ENCODE data around the gene CDIPT.
"Not testable (repeated sequence)": the region's sequence is repeated elsewhere in the genome, so short reads cannot be mapped to it uniquely, and the experiment has no call there.

CDIPT gene

DNA sequence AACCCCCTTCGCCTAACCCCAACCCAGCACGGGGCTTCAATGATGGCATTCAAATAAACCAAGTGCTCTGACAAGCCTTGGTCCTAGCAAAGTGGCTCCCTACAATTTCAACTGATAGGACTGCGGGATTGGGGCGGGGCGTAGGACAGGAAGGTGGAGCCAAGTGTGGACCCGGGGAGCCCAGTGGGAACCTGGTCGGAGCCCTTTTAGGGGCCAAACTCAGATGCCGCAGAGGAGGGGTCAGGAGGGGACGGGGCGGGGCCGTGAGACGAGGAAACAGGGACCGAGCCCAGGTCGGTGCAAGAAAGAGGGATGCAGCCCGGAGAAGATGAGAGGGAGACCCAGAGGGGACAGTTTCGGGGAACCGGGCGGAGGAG lies 13.2 kb upstream of the CDIPT start:
- H3K4me3 ChIP-seq (ENCODE audit: low read length in 2 of 2) = no peak overlapping the region
- no peak overlapping the region for H3K9ac ChIP-seq (ENCODE audit: low read length in 2 of 2)
- H3K27me3 ChIP-seq (ENCODE audit: control insufficient read depth in 1 of 2, insufficient read depth in 2 of 2, low read length in 2 of 2) = peaks cover 24 to 25% of the 10 kb centered on the region in 2 donors
- H3K9me3 ChIP-seq (ENCODE audit: control insufficient read depth in 2 of 2, low read length in 2 of 2) = no peaks in the 10 kb centered on the region
- H3K27ac ChIP-seq (ENCODE audit: low read length) = no peak overlapping the region
- peaks cover 3% of the 10 kb centered on the region for H3K4me1 ChIP-seq (ENCODE audit: control insufficient read depth, insufficient read depth, low read length)
- H3K36me3 ChIP-seq (ENCODE audit: control insufficient read depth in 2 of 2, insufficient read depth in 2 of 2, low read length in 2 of 2) = no peaks in the 10 kb centered on the region

DNA sequence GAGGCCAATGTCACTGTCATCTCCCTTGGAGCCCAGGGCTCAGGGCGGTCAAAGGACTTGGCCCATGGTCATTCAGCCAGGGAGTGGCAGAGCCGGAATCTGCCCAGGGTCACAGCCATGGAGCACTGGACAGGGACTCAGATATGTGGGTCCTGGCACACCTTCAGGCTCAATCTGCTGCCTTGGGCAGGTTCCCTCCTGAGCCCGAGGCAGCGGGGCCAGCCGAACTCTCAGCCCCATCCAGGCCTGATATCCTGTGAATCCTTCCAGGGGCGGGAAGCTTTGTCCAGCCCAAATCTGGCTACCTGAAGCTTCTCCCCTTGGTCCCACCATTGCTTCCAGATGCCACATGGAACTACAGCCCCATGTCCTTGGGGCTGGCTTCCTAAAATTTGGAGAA lies 12.2 kb upstream of the CDIPT start:
- Histone ChIP-seq H3K9me3 (ENCODE audit: control insufficient read depth in 2 of 2, low read length in 2 of 2) (no peaks in the 10 kb centered on the region), H3K36me3 (ENCODE audit: control insufficient read depth in 2 of 2, insufficient read depth in 2 of 2, low read length in 2 of 2) (no peaks in the 10 kb centered on the region), H3K4me1 (ENCODE audit: control insufficient read depth, insufficient read depth, low read length) (peaks cover 3% of the 10 kb centered on the region), H3K9ac (ENCODE audit: low read length in 2 of 2) (no peak overlapping the region), H3K27me3 (ENCODE audit: control insufficient read depth in 1 of 2, insufficient read depth in 2 of 2, low read length in 2 of 2) (peaks cover 24 to 25% of the 10 kb centered on the region in 2 donors), H3K4me3 (ENCODE audit: low read length in 2 of 2) (no peak overlapping the region), H3K27ac (ENCODE audit: low read length) (no peak overlapping the region)

DNA sequence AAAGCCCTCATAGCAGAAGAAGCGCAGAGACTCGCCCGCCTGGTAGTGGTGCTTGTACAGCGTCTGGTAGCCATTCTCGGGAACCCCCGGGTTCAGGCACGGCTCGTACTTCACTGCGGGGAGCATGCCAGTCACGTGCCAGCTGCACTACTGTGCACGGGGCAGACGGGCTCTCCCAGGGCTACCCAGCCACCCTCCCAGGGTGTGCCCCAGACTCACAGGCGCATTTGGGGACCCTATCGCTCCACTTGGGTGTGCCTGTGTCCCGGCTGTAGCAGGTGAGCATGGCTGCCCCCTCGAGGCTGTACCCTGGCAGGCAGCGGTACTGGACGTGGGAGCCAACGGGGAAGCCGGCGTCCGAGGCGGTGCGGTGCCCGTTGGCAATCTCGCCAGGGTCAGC lies 10.3 kb upstream of the CDIPT start:
- Histone ChIP-seq H3K4me3 (ENCODE audit: low read length in 2 of 2) (no peak overlapping the region), H3K27me3 (ENCODE audit: control insufficient read depth in 1 of 2, insufficient read depth in 2 of 2, low read length in 2 of 2) (peaks cover 22 to 24% of the 10 kb centered on the region in 2 donors), H3K9ac (ENCODE audit: low read length in 2 of 2) (no peak overlapping the region), H3K27ac (ENCODE audit: low read length) (no peak overlapping the region), H3K36me3 (ENCODE audit: control insufficient read depth in 2 of 2, insufficient read depth in 2 of 2, low read length in 2 of 2) (no peaks in the 10 kb centered on the region), H3K4me1 (ENCODE audit: control insufficient read depth, insufficient read depth, low read length) (peaks cover 3% of the 10 kb centered on the region), H3K9me3 (ENCODE audit: control insufficient read depth in 2 of 2, low read length in 2 of 2) (no peaks in the 10 kb centered on the region)

DNA sequence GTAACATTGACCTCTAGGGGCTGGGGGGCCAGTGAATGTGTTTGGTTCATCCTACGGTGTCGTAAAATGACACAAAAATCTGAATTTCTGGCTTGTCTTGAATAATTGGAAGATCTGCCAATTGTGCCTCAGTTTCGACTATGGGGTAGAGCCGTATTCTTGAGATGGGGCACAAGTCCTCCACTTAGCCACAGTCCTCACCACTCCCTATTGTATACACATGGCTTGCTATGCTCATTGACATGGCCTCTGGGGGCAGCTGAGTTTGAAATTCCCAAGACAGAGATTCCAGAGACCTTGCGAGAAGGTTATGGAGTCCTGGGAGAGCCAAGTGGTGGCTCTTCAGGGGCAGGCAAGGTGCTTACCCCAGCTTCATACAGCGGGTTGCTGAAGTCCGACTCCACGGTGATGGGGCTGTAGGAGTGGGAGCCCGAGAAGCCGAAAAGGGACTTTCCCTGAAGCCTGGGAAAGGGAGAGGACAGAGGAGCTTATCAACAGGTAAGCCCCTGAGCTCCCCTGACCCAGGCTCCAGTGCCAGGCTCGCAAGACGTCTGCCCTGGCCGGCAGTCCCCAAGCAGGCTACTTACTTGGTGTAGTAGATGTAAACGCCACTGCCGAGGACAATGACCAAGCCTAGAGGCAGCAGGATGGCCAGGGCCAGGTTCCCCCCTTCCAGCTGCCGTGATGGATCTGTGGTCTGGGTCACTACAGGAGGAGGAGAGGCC lies 9.0 kb upstream of the CDIPT start:
- Histone ChIP-seq H3K27ac (ENCODE audit: low read length) (no peak overlapping the region), H3K36me3 (ENCODE audit: control insufficient read depth in 2 of 2, insufficient read depth in 2 of 2, low read length in 2 of 2) (no peaks in the 10 kb centered on the region), H3K27me3 (ENCODE audit: control insufficient read depth in 1 of 2, insufficient read depth in 2 of 2, low read length in 2 of 2) (peaks cover 11 to 12% of the 10 kb centered on the region in 2 donors), H3K4me3 (ENCODE audit: low read length in 2 of 2) (no peak overlapping the region), H3K9me3 (ENCODE audit: control insufficient read depth in 2 of 2, low read length in 2 of 2) (no peaks in the 10 kb centered on the region), H3K9ac (ENCODE audit: low read length in 2 of 2) (no peak overlapping the region), H3K4me1 (ENCODE audit: control insufficient read depth, insufficient read depth, low read length) (peaks cover 3% of the 10 kb centered on the region)

DNA sequence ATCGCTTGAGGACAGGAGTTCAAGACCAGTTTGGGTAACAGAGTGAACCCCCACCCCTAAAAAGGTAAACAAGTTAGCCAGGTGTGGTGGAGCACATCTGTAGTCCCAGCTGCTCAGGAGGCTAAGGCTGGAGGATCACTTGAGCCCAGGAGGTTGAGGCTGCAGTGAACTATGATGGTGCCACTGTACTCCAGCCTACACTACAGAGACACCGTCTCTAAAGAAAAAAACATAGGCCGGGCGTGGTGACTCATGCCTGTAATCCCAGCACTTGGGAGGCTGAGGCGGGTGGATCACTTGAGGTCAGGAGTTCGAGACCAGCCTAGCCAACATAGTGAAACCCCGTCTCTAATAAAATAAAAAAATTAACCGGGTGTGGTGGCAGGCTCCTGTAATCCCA lies 6.0 kb upstream of the CDIPT start:
- not testable (repeated sequence) for H3K36me3 ChIP-seq (ENCODE audit: control insufficient read depth in 2 of 2, insufficient read depth in 2 of 2, low read length in 2 of 2); H3K4me3 ChIP-seq (ENCODE audit: low read length in 2 of 2); H3K9ac ChIP-seq (ENCODE audit: low read length in 2 of 2); H3K27me3 ChIP-seq (ENCODE audit: control insufficient read depth in 1 of 2, insufficient read depth in 2 of 2, low read length in 2 of 2); H3K4me1 ChIP-seq (ENCODE audit: control insufficient read depth, insufficient read depth, low read length); H3K9me3 ChIP-seq (ENCODE audit: control insufficient read depth in 2 of 2, low read length in 2 of 2); H3K27ac ChIP-seq (ENCODE audit: low read length)

- no peaks in the 10 kb centered on the region for H3K36me3 ChIP-seq (ENCODE audit: control insufficient read depth in 2 of 2, insufficient read depth in 2 of 2, low read length in 2 of 2)
- H3K9ac ChIP-seq (ENCODE audit: low read length in 2 of 2) = no peak overlapping the region
These were observed 5.5 kb upstream of the CDIPT start for GRCh38 chr16:29868396-29869009.

DNA sequence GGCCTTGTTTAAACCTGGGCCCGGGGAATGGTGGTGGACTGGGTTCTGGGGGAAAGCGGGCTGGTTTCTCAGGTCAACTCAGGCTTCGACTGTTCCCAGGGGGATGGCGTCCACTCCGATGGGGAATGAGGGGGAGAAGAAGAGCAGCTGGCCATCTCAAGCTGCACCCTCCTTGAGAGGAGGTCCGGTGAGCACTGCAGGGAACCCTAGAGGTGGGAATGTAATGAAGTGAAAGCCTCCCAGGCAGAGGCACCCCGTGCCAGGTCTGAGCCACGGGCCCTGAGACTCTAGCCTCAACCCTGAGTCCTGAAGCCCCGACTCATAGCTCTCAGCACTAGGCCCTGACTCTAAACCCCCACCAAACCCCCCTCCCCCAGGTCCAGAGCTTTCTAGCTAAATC lies 1.2 kb upstream of the CDIPT start:
- no peak overlapping the region for H3K27ac ChIP-seq (ENCODE audit: low read length)
- no peaks in the 10 kb centered on the region for H3K27me3 ChIP-seq (ENCODE audit: control insufficient read depth in 1 of 2, insufficient read depth in 2 of 2, low read length in 2 of 2)
- peaks cover 17% of the 10 kb centered on the region for H3K4me1 ChIP-seq (ENCODE audit: control insufficient read depth, insufficient read depth, low read length)
- H3K4me3 ChIP-seq (ENCODE audit: low read length in 2 of 2) = no peak overlapping the region
- no peak overlapping the region for H3K9ac ChIP-seq (ENCODE audit: low read length in 2 of 2)
- H3K36me3 ChIP-seq (ENCODE audit: control insufficient read depth in 2 of 2, insufficient read depth in 2 of 2, low read length in 2 of 2) = peaks cover 9 to 15% of the 10 kb centered on the region in 2 donors
- H3K9me3 ChIP-seq (ENCODE audit: control insufficient read depth in 2 of 2, low read length in 2 of 2) = no peaks in the 10 kb centered on the region

More at GRCh38 chr16:29868396-29869009, 5.5 kb upstream of the CDIPT start:
- H3K4me1 ChIP-seq (ENCODE audit: control insufficient read depth, insufficient read depth, low read length) = peaks cover 3% of the 10 kb centered on the region
- no peaks in the 10 kb centered on the region for H3K9me3 ChIP-seq (ENCODE audit: control insufficient read depth in 2 of 2, low read length in 2 of 2)
- no peak overlapping the region for H3K4me3 ChIP-seq (ENCODE audit: low read length in 2 of 2)
- H3K27ac ChIP-seq (ENCODE audit: low read length) = no peak overlapping the region
- no peaks in the 10 kb centered on the region for H3K27me3 ChIP-seq (ENCODE audit: control insufficient read depth in 1 of 2, insufficient read depth in 2 of 2, low read length in 2 of 2)

DNA sequence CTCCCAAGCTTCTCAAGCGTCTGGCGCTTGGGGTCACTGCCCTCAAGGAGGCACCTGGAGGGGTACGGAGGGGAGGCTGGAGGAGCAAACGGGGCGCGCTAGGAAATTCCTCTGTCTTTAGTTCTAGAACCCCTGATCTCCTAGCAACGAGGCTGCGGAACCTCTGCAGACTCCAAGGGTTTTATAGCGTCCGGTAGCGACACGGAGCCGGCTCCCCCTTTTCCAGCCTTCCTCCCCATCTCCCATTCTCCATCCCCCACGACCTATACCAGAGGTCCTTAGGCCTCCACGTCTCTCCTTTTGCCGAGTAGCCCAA lies 601 bp upstream of the CDIPT start:
- Histone ChIP-seq H3K4me3 (ENCODE audit: low read length in 2 of 2) (peak overlapping the region; percentile 56 to 89), H3K4me1 (ENCODE audit: control insufficient read depth, insufficient read depth, low read length) (peaks cover 17% of the 10 kb centered on the region), H3K9ac (ENCODE audit: low read length in 2 of 2) (no peak overlapping the region), H3K36me3 (ENCODE audit: control insufficient read depth in 2 of 2, insufficient read depth in 2 of 2, low read length in 2 of 2) (peaks cover 9 to 19% of the 10 kb centered on the region in 2 donors), H3K27me3 (ENCODE audit: control insufficient read depth in 1 of 2, insufficient read depth in 2 of 2, low read length in 2 of 2) (no peaks in the 10 kb centered on the region), H3K9me3 (ENCODE audit: control insufficient read depth in 2 of 2, low read length in 2 of 2) (no peaks in the 10 kb centered on the region), H3K27ac (ENCODE audit: low read length) (peak overlapping the region; percentile 93)

- Histone ChIP-seq H3K36me3 (ENCODE audit: control insufficient read depth in 2 of 2, insufficient read depth in 2 of 2, low read length in 2 of 2) (peaks cover 13 to 22% of the 10 kb centered on the region in 2 donors), H3K27me3 (ENCODE audit: control insufficient read depth in 1 of 2, insufficient read depth in 2 of 2, low read length in 2 of 2) (no peaks in the 10 kb centered on the region), H3K4me1 (ENCODE audit: control insufficient read depth, insufficient read depth, low read length) (peaks cover 19% of the 10 kb centered on the region), H3K9me3 (ENCODE audit: control insufficient read depth in 2 of 2, low read length in 2 of 2) (no peaks in the 10 kb centered on the region), H3K27ac (ENCODE audit: low read length) (peak overlapping the region; percentile 93), H3K9ac (ENCODE audit: low read length in 2 of 2) (peak overlapping the region; percentile 88 to 95), H3K4me3 (ENCODE audit: low read length in 2 of 2) (peak overlapping the region; percentile 87 to 89)
These were observed 593 bp downstream of the CDIPT start for GRCh38 chr16:29862383-29862883.

- peaks cover 21% of the 10 kb centered on the region for H3K4me1 ChIP-seq (ENCODE audit: control insufficient read depth, insufficient read depth, low read length)
- no peaks in the 10 kb centered on the region for H3K9me3 ChIP-seq (ENCODE audit: control insufficient read depth in 2 of 2, low read length in 2 of 2)
- H3K27me3 ChIP-seq (ENCODE audit: control insufficient read depth in 1 of 2, insufficient read depth in 2 of 2, low read length in 2 of 2) = no peaks in the 10 kb centered on the region
- no peak overlapping the region for H3K27ac ChIP-seq (ENCODE audit: low read length)
- H3K36me3 ChIP-seq (ENCODE audit: control insufficient read depth in 2 of 2, insufficient read depth in 2 of 2, low read length in 2 of 2) = peaks cover 13 to 22% of the 10 kb centered on the region in 2 donors
- no peak overlapping the region for H3K4me3 ChIP-seq (ENCODE audit: low read length in 2 of 2)
- no peak overlapping the region for H3K9ac ChIP-seq (ENCODE audit: low read length in 2 of 2)
These were observed 2.8 kb downstream of the CDIPT start for GRCh38 chr16:29860218-29860617.

DNA sequence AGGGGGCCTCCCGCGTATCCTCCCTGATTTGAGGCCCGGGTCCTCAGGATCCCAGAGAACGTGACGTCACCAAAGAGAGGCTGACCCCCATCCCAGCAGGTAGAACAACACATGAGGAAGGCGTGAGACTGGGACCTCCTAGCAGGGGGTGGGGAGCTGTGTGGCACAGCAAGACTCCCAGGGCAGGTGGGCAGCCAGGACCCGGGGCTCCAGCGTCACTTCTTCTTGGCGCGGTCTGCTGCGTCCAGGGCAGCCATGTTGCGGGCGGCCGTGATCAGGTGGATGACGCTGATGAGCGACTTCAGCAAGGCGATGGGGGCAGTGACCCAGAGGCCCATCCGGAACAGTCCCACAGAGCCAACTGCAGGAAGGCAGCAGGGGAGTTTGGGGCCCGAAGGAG lies 4.1 kb downstream of the CDIPT start:
- Histone ChIP-seq H3K27ac (ENCODE audit: low read length) (no peak overlapping the region), H3K36me3 (ENCODE audit: control insufficient read depth in 2 of 2, insufficient read depth in 2 of 2, low read length in 2 of 2) (peaks cover 13 to 22% of the 10 kb centered on the region in 2 donors), H3K9ac (ENCODE audit: low read length in 2 of 2) (no peak overlapping the region)

More for the DNA sequence above, 4.1 kb downstream of the CDIPT start:
- Histone ChIP-seq H3K4me3 (ENCODE audit: low read length in 2 of 2) (no peak overlapping the region), H3K4me1 (ENCODE audit: control insufficient read depth, insufficient read depth, low read length) (peaks cover 21% of the 10 kb centered on the region), H3K27me3 (ENCODE audit: control insufficient read depth in 1 of 2, insufficient read depth in 2 of 2, low read length in 2 of 2) (no peaks in the 10 kb centered on the region), H3K9me3 (ENCODE audit: control insufficient read depth in 2 of 2, low read length in 2 of 2) (no peaks in the 10 kb centered on the region)
